Smooth muscle cell of the brain vasculature (primary cell): ENCODE measurements around the gene RGL4.
"Not testable (repeated sequence)": the region's sequence is repeated elsewhere in the genome, so short reads cannot be mapped to it uniquely, and the experiment has no call there.

Source experiments
- DNase-seq: peaks from one replicate; pipeline ENCODE4 v3.0.0-alpha.2; 2012; ENCODE audit warnings: low read depth, low spot score

Gene RGL4, protein sequence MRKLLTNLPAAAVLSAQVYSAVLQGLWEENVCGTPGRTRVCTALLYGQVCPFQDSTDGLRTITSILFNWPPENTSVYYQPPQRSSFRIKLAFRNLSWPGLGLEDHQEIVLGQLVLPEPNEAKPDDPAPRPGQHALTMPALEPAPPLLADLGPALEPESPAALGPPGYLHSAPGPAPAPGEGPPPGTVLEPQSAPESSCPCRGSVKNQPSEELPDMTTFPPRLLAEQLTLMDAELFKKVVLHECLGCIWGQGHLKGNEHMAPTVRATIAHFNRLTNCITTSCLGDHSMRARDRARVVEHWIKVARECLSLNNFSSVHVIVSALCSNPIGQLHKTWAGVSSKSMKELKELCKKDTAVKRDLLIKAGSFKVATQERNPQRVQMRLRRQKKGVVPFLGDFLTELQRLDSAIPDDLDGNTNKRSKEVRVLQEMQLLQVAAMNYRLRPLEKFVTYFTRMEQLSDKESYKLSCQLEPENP

DNA sequence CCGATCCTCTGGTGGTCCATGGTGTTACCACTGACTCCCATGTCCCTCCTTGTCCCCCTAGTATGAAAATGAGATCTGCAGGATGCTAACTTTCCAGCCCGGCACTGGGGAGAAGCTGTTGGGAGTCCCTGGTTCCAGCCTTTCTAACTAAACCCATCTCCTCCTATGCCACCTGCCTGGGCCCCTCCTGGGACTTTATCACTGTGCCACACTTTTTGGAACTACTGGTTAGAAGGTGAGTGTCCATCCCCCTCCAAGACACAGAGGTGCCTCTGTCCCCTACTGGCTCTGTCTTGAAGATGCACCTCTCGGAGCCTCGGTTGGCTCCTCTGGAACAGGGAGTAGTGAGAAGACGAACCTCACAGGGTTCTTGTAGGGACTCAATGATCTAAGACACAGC is at the start of gene RGL4:
Gene RGL4, plus strand, starts transcription at position 301 of the 400 bp plus-strand sequence. CDS start 1,018 bp downstream, outside the sequence.
- DNase-seq = no peak

DNA sequence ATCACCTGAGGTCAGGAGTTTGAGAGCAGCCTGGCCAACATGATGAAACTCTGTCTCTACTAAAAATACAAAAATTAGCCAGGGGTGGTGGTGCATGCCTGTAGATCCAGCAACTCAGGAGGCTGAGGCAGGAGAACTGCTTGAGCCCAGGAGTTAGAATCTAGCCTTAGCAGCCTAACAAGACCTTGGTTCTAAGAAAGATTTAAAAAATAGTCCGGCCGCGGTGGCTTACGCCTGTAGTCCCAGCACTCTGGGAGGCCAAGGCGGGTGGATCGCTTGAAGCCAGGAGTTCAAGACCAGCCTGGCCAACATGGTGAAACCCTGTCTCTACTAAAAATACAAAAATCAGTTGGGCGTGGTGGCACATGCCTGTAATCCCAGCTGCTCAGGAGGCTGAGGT is 44.3 kb upstream of the RGL4 start:
- DNase-seq = not testable (repeated sequence)

DNA sequence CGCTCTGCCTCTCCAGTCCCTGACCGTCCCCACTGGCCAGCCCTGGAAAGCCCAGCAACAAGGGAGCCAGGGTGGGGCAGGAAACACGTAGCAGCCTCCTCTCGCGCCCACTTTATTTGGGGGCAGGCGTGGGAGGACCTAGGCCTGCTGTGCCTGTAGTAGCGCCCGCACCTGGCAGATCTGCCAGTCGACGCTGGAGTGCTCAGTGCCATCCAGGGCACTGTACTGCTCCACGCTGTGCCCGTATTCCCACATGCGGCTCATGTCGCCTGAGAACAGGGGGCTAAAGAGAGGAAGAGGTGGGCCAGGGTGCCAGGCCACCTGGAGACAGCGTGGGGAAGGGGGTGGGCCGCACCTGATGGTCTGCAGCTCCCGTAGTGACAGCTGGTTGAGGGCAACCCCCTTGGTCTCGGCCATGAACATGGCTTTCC is 41.7 kb upstream of the RGL4 start:
- no peak for DNase-seq

DNA sequence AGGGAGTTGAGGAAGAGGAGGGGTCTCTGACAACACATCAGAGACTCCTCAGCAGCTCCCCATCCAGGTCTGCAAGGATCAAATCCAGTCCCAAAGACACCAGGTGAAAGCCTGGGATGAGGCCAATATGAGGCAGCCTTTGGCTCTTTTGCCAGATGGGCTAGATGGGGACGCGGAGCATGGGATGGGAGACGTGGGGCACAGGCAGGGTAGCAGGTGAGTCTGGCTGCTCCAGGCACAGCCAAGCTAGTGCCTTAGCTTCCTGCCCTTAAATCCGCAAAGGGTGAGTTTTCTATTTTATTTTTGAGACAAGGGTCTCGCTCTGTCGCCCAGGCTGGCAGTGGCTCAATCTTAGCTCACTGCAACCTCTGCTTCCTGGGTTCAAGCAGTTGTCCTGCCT is 39.1 kb upstream of the RGL4 start:
- DNase-seq = no peak

DNA sequence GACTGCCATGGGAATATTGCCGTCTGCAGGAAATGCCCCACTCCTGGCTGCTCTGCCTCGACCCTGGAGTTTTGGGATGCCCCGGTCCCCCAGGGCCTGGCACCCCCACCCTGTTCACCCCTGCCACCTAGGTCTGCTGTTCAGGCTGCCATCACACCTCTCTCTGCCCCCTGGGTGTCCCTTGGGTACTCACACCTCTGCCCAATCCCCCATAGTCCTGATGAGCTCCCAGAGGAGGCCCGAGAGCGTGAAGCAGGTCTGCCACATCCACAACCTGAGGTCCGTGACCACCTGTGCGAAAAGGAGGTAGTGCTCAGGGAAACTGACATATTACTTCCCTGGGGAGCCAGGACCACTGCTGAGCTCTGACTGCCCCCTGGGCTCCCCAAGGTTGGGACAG is 38.5 kb upstream of the RGL4 start:
- DNase-seq = no peak

DNA sequence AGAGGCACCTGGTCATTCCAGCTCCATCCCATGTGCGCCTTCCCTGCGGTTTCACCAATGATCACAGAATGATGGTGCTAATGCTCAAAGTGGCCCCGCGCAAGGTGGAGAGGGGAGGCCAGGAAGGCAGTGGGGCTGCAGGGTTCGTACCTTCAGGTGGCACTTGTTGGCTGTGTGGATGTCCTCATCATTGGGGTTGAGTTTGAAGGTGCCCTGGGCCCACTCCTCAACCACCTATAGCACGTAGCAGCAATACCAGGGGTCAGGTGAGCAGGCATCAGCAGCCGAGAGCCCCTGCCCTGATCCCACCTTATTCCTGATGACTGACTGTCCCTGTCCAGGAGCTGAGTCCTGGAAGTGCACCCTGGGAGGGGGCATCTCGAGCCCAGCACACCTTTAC is 38.1 kb upstream of the RGL4 start:
- no peak for DNase-seq

DNA sequence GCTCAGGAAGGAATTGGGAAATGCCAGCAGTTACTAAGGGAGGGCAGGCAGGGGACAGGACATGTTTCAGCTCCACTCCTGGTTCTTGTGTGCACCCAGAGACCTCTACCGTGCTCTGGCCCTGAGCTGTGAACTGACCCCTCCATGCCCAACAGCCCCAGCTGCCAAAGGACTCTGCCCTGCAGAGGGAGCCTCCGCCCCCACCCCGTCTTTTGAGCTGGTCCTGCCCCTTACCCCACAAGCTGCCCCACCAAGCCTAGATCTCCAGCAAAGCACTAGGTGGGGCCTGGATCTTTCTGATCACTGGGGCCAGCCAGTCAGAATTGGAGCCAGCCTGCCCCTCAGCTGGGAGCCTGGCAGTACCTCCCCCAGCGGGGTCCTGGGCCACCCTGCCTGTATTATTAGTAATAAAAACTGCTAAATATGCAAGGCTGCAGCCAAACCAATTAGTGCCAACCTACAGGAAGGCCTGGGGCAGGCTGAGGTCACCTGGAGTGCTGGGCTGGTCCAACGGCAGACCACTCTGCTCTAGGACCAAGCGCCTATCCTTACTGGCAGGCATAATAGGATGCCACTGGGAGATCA is 34.8 kb upstream of the RGL4 start:
- DNase-seq = no peak

DNA sequence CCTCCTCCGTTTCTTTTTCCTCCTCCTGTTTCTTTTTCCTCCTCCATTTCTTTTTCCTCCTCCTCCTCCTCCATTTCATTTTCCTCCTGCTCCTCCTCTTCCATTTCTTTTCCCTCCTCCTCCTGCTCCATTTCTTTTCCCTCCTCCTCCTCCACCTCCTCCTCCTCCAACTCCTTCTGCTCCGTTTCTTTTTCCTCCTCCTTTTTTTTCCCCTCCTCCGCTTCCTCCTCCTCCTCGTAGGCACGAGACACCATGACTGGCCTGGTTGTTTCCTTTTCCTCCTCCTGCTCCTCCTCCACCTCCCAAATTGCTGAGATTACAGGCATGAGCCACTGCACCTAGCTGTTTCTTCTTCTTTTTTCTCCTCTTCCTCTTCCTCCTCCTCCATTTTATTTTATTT is 33.1 kb upstream of the RGL4 start:
- DNase-seq = no peak

DNA sequence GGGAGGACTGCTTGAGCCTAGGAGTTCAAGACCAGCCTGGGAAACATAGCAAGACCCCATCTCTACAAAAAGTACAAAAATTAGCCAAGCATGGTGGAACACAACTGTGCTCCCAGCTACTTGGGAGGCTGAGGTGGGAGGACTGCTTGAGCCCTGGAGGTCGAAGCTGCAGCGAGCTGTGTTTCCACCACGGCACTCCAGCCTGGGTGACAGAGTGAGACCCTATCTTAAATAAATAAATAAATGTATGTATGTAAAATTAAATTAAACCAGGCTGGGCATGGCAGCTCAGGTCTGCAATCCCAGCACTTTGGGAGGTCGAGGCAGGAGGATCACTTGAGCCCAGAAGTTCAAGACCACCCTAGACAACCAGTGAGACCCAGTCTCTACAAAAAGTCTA is 30.4 kb upstream of the RGL4 start:
- not testable (repeated sequence) for DNase-seq

DNA sequence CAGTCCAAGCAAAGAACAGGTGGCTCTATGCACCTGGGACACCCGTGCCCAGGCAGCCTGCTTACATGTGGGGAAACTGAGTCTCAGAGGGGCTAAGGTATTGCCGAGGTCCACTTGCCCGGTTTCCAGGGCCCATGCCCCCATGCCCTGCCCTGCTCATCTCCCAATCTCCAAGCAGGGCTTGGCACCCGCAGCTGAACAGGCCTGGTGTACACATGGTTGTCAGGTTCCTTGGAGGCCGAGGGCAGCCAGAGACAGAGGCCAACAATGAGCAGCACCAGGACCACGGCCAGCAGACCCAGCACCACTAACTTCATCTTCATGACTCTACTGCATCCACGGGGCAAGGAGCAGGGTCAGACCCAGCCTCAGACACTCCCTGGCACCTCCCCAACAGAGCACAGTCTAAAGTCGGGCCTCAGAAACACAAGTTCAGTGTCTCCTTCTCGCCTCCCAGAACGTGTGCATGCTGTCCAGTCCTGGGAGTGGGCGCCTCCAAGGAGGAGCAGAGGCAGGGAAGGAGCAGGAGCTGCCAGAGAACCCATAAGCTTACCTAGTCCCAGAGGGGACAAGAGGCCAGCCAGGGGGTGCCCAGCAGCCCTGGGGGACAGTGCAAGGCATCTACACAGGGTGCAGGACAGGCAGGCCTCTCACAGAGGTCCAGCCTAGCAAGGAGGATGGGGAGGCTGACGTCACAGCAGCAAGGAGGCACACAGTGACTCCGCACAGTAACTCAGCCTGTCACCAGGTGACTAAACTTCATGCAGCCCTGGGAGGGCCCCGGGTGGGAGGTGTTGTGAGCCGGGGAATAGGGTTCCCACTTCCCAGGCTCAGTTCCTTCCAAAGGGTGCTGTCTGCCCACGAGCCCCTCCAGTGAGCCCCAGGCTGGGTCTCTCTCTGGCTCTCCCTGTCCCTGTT is 20.2 kb upstream of the RGL4 start:
- DNase-seq = no peak

DNA sequence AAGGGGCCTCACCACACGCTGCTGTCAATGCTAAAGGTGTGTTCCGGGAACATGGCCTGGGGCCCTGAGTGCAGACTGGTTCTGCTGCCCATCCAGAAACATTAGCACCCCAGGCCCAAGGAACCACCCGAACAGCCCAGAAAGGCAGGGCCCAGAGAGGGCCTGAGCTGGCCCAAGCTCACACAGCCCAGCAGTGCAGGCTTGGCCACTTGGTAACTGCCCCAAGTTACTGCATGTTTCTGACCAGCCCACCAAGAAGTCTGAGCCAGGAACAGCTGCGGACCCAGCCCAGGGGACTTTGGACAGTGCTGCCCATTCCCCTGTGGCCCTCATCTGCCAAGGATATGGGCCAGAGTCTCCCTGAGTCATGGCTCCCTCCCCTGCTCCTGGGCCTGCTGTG is 19.4 kb upstream of the RGL4 start:
- DNase-seq = not testable (repeated sequence)

DNA sequence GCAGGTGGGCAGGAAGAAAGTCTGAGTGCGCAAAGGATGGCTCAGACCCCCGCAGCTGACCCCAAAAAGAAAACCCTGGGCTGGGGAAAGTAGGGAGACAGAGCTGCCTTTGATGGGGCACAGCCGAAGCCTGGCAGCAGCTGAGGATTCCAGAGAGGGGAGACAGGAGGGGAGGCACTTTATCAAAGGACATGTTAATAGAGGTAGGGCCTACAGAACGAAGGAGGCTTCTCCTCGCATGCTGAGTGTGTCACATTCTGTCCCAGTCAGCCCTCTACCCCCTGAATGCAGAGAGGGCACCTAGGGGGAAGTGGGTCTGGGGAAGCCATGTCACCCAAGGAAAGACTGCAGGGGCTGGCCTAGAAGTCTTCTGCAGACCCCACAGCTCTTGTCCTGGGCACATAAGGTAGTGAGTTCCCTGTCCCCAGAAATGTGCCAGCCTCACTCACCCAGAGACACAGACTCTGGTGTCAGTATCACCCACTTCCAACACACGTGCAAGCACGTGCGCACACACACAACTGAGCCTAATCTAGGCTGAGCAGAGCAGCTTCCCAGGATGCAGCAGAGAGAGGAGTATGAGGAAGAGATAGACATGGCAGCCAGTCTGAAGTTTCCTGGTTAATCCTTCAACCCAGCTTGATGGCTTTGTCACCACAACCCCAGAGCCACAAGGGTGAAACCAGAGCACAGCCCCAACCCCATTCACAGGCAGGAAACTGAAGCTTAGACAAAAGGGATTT is 18.3 kb upstream of the RGL4 start:
- DNase-seq = not testable (repeated sequence)

DNA sequence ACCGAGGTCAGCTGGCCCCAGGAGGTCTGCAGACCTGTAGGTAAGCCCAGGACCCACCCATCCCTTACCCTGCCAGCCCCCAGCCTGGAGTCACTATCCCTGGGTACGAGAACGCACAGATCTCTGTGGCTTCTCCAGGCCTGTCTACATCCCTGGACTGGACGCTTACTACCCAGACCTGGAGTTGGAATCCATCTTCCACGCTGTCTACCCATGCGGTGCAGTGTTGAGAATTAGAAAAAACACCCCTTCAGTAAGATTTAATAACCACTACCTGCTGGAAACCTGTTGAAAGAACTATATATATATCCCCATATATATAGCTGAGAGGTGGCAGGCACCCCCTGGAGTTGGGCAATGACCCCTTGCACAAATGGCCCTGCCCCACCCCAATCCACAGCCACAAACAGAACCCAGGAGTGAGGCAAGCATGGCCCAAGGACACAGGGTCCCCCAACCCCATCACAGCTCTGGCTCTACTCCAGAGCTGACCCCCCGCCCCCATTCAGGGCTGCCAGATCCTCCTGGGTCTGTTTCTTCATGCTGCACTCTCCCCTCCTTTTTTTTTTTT is 17.7 kb upstream of the RGL4 start:
- no peak for DNase-seq

DNA sequence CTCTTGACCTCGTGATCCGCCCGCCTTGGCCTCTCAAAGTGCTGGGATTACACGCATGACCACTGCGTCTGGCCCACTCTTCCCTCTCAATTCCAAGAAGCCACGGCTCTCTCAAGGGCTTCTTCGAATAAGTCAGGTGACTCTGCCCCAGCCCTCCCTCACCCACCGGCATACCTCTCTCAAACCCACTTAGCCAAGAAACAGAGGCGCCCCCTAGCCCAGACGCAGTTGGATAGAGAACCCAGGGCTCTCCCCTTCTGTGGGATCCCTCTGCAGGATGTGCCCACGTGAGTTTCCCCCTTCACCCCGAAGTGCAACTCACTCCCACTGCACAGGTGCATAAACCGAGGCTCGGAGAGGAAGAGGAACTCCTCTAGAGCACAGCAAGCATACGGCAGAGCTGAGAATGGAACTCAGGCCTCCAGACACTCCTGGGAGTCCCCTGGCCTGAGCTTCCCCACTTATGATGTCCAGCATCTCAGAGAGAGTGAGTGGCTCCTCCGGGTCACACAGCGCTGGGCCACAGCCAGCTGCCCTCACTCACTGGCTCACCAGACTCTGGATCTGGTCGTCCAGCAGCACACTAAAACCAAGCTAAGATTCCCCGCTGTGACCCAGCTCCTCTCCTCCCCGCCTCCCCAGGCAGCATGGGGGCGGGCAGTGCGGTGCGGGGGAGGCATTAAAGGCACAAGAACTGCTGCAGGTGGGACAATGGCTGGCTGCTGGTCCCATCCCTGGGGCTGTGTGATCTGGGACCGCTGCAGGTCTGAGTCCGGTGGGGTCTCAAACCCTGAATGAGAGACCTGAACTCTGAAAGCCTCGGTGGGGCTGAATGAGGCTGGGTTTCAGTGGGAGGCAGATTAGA is 16.8 kb upstream of the RGL4 start:
- DNase-seq = no peak

DNA sequence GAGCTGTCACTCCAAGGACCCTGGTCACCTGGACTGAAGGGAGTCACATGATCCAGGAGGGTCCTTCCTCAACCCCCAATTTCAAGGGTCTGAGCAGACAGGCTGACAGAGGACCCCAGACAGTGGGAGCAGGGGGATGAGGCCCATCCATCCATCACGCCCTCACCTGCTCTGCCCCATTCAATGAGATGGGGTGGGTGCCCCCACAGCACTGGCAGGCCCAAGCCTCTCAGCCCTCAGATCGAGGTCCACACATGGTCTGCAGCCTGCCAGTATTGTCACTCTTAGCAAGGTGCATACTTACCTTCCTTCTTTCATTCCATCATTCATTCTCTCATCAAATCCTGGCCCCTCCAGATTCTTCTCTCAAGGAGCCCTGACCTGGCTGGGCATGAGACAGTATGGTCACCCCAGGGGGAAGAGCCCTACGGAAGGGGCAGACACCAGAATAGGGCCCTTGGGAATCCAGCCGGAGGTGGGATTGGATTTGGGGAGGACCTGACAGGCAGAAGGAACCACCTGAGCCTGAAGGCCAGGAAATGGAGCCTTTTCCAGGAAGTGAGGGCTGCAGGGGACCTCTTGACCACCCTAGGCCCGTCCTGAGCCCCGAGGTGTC is 15.8 kb upstream of the RGL4 start:
- not testable (repeated sequence) for DNase-seq

DNA sequence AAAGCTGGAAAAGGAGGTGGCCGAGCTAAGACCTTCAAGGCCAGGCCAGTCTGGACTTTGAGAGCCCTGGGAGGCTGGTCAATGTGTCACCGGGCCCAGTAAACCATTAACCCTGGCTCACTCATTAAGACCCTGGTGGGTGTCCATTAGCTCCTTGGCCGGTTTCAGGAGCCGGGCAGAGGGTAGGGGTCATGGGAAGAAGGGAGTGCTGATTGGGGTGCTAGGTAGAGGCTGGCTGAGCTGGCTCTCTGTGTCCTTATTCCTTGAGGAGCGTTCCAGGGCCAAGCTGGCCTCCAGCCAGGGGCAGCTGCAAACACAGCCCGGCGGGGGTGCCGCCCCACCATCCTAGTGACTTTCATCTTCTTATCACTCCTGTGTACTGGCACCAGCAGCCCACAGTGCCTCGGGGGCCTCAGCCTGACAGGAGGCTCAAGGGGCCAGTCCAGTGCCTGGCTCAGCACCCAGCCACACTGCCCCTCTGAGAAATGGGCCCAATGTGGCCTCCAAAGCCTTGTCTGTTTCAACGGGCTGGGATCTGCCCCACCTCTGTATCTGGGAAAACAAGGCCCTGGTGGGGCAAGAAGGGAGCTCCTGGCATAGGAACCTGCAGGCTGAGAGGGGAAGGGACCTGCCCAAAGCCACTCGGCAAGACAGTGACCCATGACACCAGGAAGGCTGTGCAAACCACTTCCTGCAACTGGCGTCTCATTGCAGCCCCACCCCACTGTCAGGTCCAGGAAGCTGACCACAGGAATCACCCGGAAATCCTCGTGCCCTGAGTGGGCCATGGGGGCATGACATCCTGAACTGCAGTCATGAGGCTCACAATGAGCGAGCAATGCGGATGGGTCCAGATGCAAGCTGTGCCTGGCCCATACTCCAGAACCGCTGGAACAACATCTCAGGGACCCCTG is 15.1 kb upstream of the RGL4 start:
- DNase-seq = no peak

DNA sequence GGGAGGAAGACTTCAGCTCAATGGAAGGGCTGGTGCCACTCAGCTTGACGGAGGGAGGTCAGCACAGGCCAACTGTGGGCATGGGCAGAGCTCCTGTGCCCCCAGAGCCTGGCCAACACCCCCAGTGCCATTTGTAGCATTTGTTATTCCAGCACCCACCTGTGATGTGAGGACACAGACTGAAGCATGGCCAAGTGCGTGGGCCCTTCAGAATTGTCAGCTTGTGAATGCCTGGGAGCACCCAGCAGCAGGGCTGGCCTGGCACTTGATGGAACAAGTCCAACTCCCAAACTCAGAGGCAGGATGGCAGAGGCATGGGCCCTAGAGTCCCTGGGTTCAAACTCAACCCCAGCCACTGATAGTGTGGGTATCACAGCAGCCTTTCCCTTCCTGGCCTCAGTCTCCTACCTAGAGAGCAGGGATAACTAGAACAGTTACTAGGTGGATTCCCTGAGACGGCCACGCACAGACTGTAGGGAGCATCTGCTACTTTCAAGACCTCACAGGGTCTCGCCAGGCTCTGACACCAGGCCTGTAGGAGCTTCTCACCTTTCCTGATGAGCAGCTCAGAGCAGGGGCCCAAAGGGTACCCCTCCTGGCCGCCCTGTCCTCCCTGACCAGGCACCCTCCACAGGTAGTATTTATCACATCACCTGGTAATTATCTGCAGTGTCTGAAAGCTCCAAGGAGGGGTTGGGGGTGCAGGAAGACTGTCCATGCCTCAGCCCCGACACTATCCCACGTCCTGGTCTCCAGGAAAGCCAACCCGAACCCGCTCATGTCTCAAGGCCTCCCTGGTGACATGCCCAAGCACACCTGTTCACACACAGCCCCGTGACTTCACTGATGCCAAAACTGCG is 13.7 kb upstream of the RGL4 start:
- not testable (repeated sequence) for DNase-seq

DNA sequence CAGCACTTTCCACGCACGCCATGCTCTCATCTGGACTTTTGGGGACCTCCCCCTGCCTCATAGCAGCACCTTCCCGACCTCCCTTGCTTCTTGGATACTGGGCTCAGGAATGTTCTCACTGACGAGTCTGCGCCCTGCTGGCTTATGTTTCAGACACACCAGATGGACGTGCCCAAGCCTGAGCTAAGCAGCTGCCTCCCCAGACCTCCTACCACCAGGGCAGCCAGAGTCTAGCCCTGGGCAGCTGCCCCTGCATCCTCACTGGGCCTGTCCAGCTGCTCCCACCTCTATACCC is 13.2 kb upstream of the RGL4 start:
- DNase-seq = no peak
